HCT116 (cell line): Measurements from ENCODE around the gene SH3PXD2A.

ENCODE experiments used
- EZH2phosphoT487 ChIP-seq: fragments of 200-600 bp; IDR thresholded peaks from 2 replicates; pipeline ENCODE4 v1.6.1; 2018; ENCODE audit warnings: antibody characterized with exemption, borderline replicate concordance
- POLR2A ChIP-seq: IDR thresholded peaks from 2 replicates; pipeline ENCODE4 v1.7.0; 2011; ENCODE audit warnings: borderline replicate concordance; ENCODE audit not compliant: insufficient read depth, insufficient read length; ENCODE audit errors: extremely low read depth
- SP1 ChIP-seq: IDR thresholded peaks from 2 replicates; pipeline ENCODE4 v1.6.1; 2012; ENCODE audit warnings: low read depth
- TF ChIP-seq, protein P1 (sequence below), 3 experiments: fragments of 200-600 bp in 1 of 3; sonication (generic) in 1 of 3; IDR thresholded peaks in 2 of 3; conservative IDR thresholded peaks in 1 of 3; 2 replicates each; pipeline ENCODE4 v1.5.1; 2012 to 2017; ENCODE audit warnings: low read depth in 2 of 3, low read length in 2 of 3, antibody characterized with exemption in 1 of 3, borderline replicate concordance in 1 of 3, control low read depth in 1 of 3, mild to moderate bottlenecking in 1 of 3, mixed read lengths in 1 of 3, mixed run types in 1 of 3, moderate library complexity in 1 of 3; ENCODE audit not compliant: insufficient read depth in 1 of 3

DNA sequence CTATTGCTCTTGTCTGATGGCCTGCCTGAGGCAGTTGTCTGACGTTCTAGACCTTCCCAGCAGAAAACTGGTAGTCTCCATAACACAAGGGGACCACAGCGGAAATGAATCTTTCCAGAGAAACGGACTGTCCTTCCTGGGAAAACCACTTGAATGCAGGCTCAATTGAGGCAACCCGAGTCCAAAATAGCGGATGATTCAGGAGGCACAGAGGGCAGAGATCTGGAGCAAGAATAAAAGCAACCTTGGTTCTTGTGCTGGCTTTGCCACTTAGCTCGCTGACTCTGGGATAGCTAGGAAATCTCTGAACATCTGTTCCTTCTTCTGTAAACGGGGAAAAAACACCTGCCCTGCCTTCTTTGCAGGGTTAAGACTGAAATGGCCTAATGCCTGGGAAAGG is 183.0 kb downstream of the SH3PXD2A start:
- TF ChIP-seq, protein P1, sequence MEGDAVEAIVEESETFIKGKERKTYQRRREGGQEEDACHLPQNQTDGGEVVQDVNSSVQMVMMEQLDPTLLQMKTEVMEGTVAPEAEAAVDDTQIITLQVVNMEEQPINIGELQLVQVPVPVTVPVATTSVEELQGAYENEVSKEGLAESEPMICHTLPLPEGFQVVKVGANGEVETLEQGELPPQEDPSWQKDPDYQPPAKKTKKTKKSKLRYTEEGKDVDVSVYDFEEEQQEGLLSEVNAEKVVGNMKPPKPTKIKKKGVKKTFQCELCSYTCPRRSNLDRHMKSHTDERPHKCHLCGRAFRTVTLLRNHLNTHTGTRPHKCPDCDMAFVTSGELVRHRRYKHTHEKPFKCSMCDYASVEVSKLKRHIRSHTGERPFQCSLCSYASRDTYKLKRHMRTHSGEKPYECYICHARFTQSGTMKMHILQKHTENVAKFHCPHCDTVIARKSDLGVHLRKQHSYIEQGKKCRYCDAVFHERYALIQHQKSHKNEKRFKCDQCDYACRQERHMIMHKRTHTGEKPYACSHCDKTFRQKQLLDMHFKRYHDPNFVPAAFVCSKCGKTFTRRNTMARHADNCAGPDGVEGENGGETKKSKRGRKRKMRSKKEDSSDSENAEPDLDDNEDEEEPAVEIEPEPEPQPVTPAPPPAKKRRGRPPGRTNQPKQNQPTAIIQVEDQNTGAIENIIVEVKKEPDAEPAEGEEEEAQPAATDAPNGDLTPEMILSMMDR (IDR thresholded peaks at IDR 0.05 in 2 of 3, conservative IDR thresholded peaks at IDR 0.05 in 1 of 3; ENCODE audit: borderline replicate concordance in 1 of 3, insufficient read depth in 1 of 3, low read depth in 2 of 3, low read length in 2 of 3), result no peak
- TF ChIP-seq EZH2phosphoT487 (no peak), POLR2A (no peak), SP1 (no peak)
